ENCODE measurements around the gene UHMK1.
"Not testable (repeated sequence)": the region's sequence is repeated elsewhere in the genome, so short reads cannot be mapped to it uniquely, and the experiment has no call there.

Gene UHMK1

GRCh38 chr1:162566870-162567269 is 69.3 kb downstream of the UHMK1 start:
- no peak for DNase-seq

- DNase-seq: no peak
Observed at GRCh38 chr1:162568802-162569201, 71.2 kb downstream of the UHMK1 start.

- DNase-seq: no peak
Observed at GRCh38 chr1:162570718-162571117, 73.1 kb downstream of the UHMK1 start.

- DNase-seq: not testable (repeated sequence)
Observed at GRCh38 chr1:162571121-162571520, 73.5 kb downstream of the UHMK1 start.

- no peak for DNase-seq
Observed at GRCh38 chr1:162571696-162572095, 74.1 kb downstream of the UHMK1 start.

GRCh38 chr1:162573136-162573535 is 75.5 kb downstream of the UHMK1 start:
- no peak for DNase-seq

- no peak for DNase-seq
Observed at GRCh38 chr1:162578071-162578700, 80.6 kb downstream of the UHMK1 start.

GRCh38 chr1:162578936-162579335 is 81.3 kb downstream of the UHMK1 start:
- no peak for DNase-seq
